OCI-LY1 (cell line): ENCODE measurements around the gene ZNF780A.
A peak's percentile ranks its signal among the peaks of the same experiment; 100 is the strongest.

Experiments used
- H2AFZ ChIP-seq: fragments of 200-600 bp; sonication (generic), shearing (Covaris generic); 2 replicates; pipeline ENCODE4 v1.6.0; 2014; ENCODE audit warnings: antibody characterized with exemption, mild to moderate bottlenecking, low read length
- H3F3A ChIP-seq: fragments of 200-600 bp; sonication (generic), shearing (Covaris generic); 2 replicates; pipeline ENCODE4 v1.6.0; 2014; ENCODE audit warnings: mild to moderate bottlenecking, antibody characterized with exemption, low read length, moderate library complexity; ENCODE audit not compliant: insufficient read depth
- H3K27ac ChIP-seq: fragments of 200-600 bp; sonication (generic); 2 replicates; pipeline ENCODE4 v1.5.1; 2014; ENCODE audit warnings: low read length, mixed run types, mild to moderate bottlenecking, low read depth; ENCODE audit not compliant: poor library complexity, severe bottlenecking
- H3K27me3 ChIP-seq: fragments of 200-600 bp; sonication (generic); 2 replicates; pipeline ENCODE4 v1.6.0; 2014; ENCODE audit warnings: antibody characterized with exemption, mild to moderate bottlenecking, low read length, moderate library complexity; ENCODE audit not compliant: insufficient read depth
- H3K36me3 ChIP-seq: fragments of 200-600 bp; sonication (generic); 2 replicates; pipeline ENCODE4 v1.6.1; 2014; ENCODE audit warnings: mild to moderate bottlenecking, antibody characterized with exemption, low read length, moderate library complexity, mixed read lengths; ENCODE audit not compliant: insufficient read depth
- H3K4me1 ChIP-seq: fragments of 200-600 bp; sonication (generic); 2 replicates; pipeline ENCODE4 v1.5.1; 2014; ENCODE audit warnings: mild to moderate bottlenecking, low read length, moderate library complexity; ENCODE audit not compliant: insufficient read depth, severe bottlenecking
- H3K4me2 ChIP-seq: fragments of 200-600 bp; sonication (generic), shearing (Covaris generic); 2 replicates; pipeline ENCODE4 v1.6.1; 2014; ENCODE audit warnings: low read length
- H3K4me3 ChIP-seq: fragments of 200-600 bp; sonication (generic); 2 replicates; pipeline ENCODE4 v1.5.1; 2014; ENCODE audit warnings: low read length, low read depth, mild to moderate bottlenecking, mixed read lengths; ENCODE audit not compliant: poor library complexity, severe bottlenecking
- H3K79me2 ChIP-seq: fragments of 200-600 bp; shearing (Covaris generic); 2 replicates; pipeline ENCODE4 v1.6.1; 2016; ENCODE audit warnings: mixed run types, low read length, mixed read lengths; ENCODE audit not compliant: insufficient read depth
- H3K9ac ChIP-seq: fragments of 200-600 bp; sonication (generic), shearing (Covaris generic); 2 replicates; pipeline ENCODE4 v1.6.1; 2014; ENCODE audit warnings: mild to moderate bottlenecking, low read length, mixed read lengths
- H3K9me2 ChIP-seq: fragments of 200-600 bp; sonication (generic), shearing (Covaris generic); 2 replicates; pipeline ENCODE4 v1.6.1; 2014; ENCODE audit warnings: low read depth, mild to moderate bottlenecking, low read length, mixed read lengths
- H3K9me3 ChIP-seq: fragments of 200-600 bp; shearing (Covaris generic); 2 replicates; pipeline ENCODE4 v1.6.1; 2014; ENCODE audit warnings: low read length, mixed read lengths
- H4K20me1 ChIP-seq: fragments of 200-600 bp; sonication (generic), shearing (Covaris generic); 2 replicates; pipeline ENCODE4 v1.6.0; 2016; ENCODE audit warnings: mild to moderate bottlenecking, low read length; ENCODE audit not compliant: insufficient read depth
- EZH2 ChIP-seq: fragments of 200-600 bp; sonication (generic), shearing (Covaris generic); IDR thresholded peaks from 2 replicates; pipeline ENCODE4 v1.8.0; 2017; ENCODE audit warnings: borderline replicate concordance, mixed run types, mild to moderate bottlenecking, antibody characterized with exemption, low read length, moderate library complexity, mixed read lengths
- TF ChIP-seq, protein P1 (sequence below): fragments of 200-600 bp; sonication (generic), shearing (Covaris generic); IDR thresholded peaks from 2 replicates; pipeline ENCODE4 v1.5.1; 2017; ENCODE audit warnings: mild to moderate bottlenecking, antibody characterized with exemption, low read length, moderate library complexity, mixed read lengths

The ZNF780A gene

DNA sequence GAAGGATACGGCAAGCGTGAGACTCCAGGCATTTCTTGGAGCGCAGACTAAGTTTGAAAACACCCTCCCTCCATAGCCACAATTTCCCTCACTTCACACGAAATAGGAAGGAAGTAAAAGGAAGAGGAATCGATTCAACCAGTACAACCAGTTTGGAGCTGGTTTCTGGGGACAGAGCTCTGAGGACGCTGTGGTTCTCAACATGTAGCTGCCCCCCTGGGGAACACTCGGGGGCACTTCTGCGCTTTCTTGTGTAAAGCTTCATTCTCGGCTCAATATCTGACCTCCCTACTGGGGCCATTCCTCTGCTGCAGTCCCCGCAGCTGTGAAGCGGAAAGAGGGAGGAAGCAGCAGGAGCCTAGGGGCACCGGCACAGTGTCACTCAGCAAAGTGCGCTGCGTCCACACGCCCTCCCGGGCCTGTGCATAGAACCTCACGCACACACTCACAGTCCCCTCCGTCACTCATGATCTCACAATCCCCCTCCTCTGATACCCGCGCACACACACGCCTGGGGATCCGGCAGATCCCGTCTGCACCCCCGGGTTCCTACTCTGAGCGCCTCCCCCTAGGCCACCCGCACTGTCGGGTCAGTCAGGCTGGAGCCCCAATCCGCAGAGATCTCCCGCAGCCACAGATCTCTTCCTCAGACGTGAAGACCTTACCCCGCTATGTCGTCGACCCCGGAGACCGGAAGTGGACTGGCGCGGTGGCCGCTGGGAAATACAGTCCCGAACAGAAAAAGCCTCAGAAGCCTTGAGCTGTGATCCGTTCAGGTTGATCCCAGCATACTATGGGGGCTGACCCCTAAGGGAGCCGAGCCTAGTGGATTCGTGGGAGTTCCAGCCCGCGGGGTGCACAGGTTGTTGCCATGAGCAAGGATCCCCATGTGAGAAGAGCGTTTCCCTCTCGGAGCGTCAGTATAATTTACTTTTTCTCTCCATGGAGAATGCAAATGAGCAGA, at the start of gene ZNF780A:
Gene ZNF780A, minus strand, starts transcription at position 703 of the 964 bp plus-strand sequence. CDS start 6,190 bp downstream, outside the sequence.
- H3K79me2 ChIP-seq: peaks cover 5% of the 10 kb centered on the region; the same call in 1 of the 2 replicates

GRCh38 chr19:40139533-40140287, 49.0 kb upstream of the ZNF780A start:
- no peaks in the 10 kb centered on the region for H3F3A ChIP-seq
- no peaks in the 10 kb centered on the region for H4K20me1 ChIP-seq
- no peaks in the 10 kb centered on the region for H3K79me2 ChIP-seq
- H3K9me2 ChIP-seq: no peaks in the 10 kb centered on the region
- H3K9ac ChIP-seq: no peak overlapping the region
- H3K4me3 ChIP-seq: no peak overlapping the region
- H3K27ac ChIP-seq: no peak overlapping the region
- no peaks in the 10 kb centered on the region for H3K4me1 ChIP-seq
- no peaks in the 10 kb centered on the region for H3K36me3 ChIP-seq
- TF ChIP-seq EZH2: no peak
- TF ChIP-seq, protein P1, sequence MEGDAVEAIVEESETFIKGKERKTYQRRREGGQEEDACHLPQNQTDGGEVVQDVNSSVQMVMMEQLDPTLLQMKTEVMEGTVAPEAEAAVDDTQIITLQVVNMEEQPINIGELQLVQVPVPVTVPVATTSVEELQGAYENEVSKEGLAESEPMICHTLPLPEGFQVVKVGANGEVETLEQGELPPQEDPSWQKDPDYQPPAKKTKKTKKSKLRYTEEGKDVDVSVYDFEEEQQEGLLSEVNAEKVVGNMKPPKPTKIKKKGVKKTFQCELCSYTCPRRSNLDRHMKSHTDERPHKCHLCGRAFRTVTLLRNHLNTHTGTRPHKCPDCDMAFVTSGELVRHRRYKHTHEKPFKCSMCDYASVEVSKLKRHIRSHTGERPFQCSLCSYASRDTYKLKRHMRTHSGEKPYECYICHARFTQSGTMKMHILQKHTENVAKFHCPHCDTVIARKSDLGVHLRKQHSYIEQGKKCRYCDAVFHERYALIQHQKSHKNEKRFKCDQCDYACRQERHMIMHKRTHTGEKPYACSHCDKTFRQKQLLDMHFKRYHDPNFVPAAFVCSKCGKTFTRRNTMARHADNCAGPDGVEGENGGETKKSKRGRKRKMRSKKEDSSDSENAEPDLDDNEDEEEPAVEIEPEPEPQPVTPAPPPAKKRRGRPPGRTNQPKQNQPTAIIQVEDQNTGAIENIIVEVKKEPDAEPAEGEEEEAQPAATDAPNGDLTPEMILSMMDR: peak; percentile 81
- no peaks in the 10 kb centered on the region for H3K27me3 ChIP-seq
- no peak overlapping the region for H3K4me2 ChIP-seq
- H2AFZ ChIP-seq: no peak overlapping the region
- peaks cover 4% of the 10 kb centered on the region for H3K9me3 ChIP-seq

More for the DNA sequence above, at the start of gene ZNF780A:
- H3K9me2 ChIP-seq: no peaks in the 10 kb centered on the region
- peak within 1 kb of the TSS; percentile 65 for H3K27ac ChIP-seq
- H4K20me1 ChIP-seq: no peaks in the 10 kb centered on the region
- peaks cover 14% of the 10 kb centered on the region for H3K9me3 ChIP-seq
- TF ChIP-seq, protein P1: no peak
- TF ChIP-seq EZH2: no peak
- no peaks in the 10 kb centered on the region for H3K27me3 ChIP-seq
- peak within 1 kb of the TSS; percentile 86 for H3K4me3 ChIP-seq
- peak within 1 kb of the TSS; percentile 96 for H2AFZ ChIP-seq
- H3K4me2 ChIP-seq: peak within 1 kb of the TSS; percentile 81
- peak within 1 kb of the TSS; percentile 84 for H3K9ac ChIP-seq
- H3K4me1 ChIP-seq: peaks cover 19% of the 10 kb centered on the region
- no peaks in the 10 kb centered on the region for H3F3A ChIP-seq
- H3K36me3 ChIP-seq: peaks cover 12% of the 10 kb centered on the region

DNA sequence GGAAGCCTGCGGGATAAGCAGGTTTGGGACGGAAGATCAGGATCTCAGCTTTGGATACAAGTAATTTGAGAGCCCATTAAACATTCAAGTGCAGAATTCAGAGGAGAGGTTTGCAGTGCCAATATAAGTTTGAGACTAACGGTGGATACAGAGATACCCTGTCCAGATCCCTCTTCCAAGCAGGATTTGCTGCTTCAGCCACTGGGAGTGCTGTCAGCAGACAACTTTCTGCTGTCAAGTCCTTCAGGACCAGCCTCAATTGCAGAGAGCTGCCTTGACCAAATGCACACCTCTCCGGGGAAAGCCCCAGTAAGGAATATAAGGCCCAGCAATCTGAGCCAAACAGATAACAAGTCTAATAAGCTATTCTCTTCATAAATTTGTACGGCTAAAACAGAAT, 46.1 kb upstream of the ZNF780A start:
- H3K79me2 ChIP-seq: no peaks in the 10 kb centered on the region

More for the DNA sequence above, 46.1 kb upstream of the ZNF780A start:
- no peaks in the 10 kb centered on the region for H3K36me3 ChIP-seq
- no peak overlapping the region for H3K4me2 ChIP-seq
- no peak overlapping the region for H2AFZ ChIP-seq
- H3K9ac ChIP-seq: no peak overlapping the region
- TF ChIP-seq, protein P1: no peak
- no peak for TF ChIP-seq EZH2
- H3K9me3 ChIP-seq: peaks cover 4% of the 10 kb centered on the region
- H3K27ac ChIP-seq: no peak overlapping the region
- H3K4me1 ChIP-seq: no peaks in the 10 kb centered on the region
- H3F3A ChIP-seq: no peaks in the 10 kb centered on the region
- no peaks in the 10 kb centered on the region for H3K9me2 ChIP-seq
- H4K20me1 ChIP-seq: no peaks in the 10 kb centered on the region
- H3K27me3 ChIP-seq: no peaks in the 10 kb centered on the region
- H3K4me3 ChIP-seq: no peak overlapping the region
